SU-DHL-6 (cell line): ENCODE results near the gene CNTNAP5.

ENCODE experiments used
- H2AFZ ChIP-seq: fragments of 200-600 bp; sonication (generic); 2 replicates; pipeline ENCODE4 v1.6.1; 2014; ENCODE audit warnings: low read depth, mild to moderate bottlenecking, moderate library complexity, mixed read lengths, antibody characterized with exemption, low read length; ENCODE audit not compliant: severe bottlenecking
- H3F3A ChIP-seq: fragments of 200-600 bp; shearing (Covaris generic); 2 replicates; pipeline ENCODE4 v1.6.0; 2016; ENCODE audit warnings: antibody characterized with exemption, mild to moderate bottlenecking; ENCODE audit not compliant: insufficient read depth
- H3K27ac ChIP-seq: fragments of 200-600 bp; sonication (generic); 2 replicates; pipeline ENCODE4 v1.5.1; 2016; ENCODE audit warnings: low read depth, mild to moderate bottlenecking, low read length, moderate library complexity, mixed read lengths
- H3K27me3 ChIP-seq: fragments of 200-600 bp; sonication (generic), shearing (Covaris generic); 2 replicates; pipeline ENCODE4 v1.6.0; 2014; ENCODE audit warnings: mild to moderate bottlenecking, low read length
- H3K36me3 ChIP-seq: fragments of 200-600 bp; sonication (generic); 2 replicates; pipeline ENCODE4 v1.6.1; 2014; ENCODE audit warnings: mild to moderate bottlenecking, low read length, mixed read lengths
- H3K4me2 ChIP-seq: fragments of 300-600, 200-600 bp; shearing (Covaris generic), sonication (generic); 2 replicates; pipeline ENCODE4 v1.6.0; 2014; ENCODE audit warnings: low read length, low read depth, mild to moderate bottlenecking; ENCODE audit not compliant: poor library complexity, severe bottlenecking
- H3K4me3 ChIP-seq: fragments of 200-600 bp; sonication (generic); 2 replicates; pipeline ENCODE4 v1.5.1; 2014; ENCODE audit warnings: antibody characterized with exemption, low read length, mild to moderate bottlenecking, mixed read lengths; ENCODE audit not compliant: insufficient read depth, poor library complexity, severe bottlenecking
- H3K79me2 ChIP-seq: fragments of 200-600 bp; sonication (generic); 2 replicates; pipeline ENCODE4 v1.6.1; 2014; ENCODE audit warnings: mild to moderate bottlenecking, low read length, moderate library complexity; ENCODE audit not compliant: insufficient read depth
- H3K9ac ChIP-seq: fragments of 200-600 bp; sonication (generic); 2 replicates; pipeline ENCODE4 v1.7.0; 2014; ENCODE audit warnings: mild to moderate bottlenecking, low read length
- H3K9me2 ChIP-seq: fragments of 200-600 bp; sonication (generic); replicated peaks from 2 replicates; pipeline ENCODE4 v1.6.1; 2014; ENCODE audit warnings: low read length; ENCODE audit not compliant: insufficient read depth
- H3K9me3 ChIP-seq: fragments of 200-600 bp; sonication (generic); 2 replicates; pipeline ENCODE4 v1.6.1; 2014; ENCODE audit warnings: low read length, mixed read lengths; ENCODE audit not compliant: insufficient read depth
- H4K20me1 ChIP-seq: fragments of 200-600 bp; sonication (generic); 2 replicates; pipeline ENCODE4 v1.6.1; 2014; ENCODE audit warnings: low read depth, mild to moderate bottlenecking, antibody characterized with exemption, low read length, moderate library complexity, mixed read lengths
- CTCF ChIP-seq: fragments of 200-600 bp; sonication (generic); IDR thresholded peaks from one replicate; pipeline ENCODE4 v1.5.1; 2017; ENCODE audit warnings: antibody characterized with exemption, mild to moderate bottlenecking, low read length, moderate library complexity; ENCODE audit not compliant: insufficient read depth, poor library complexity, severe bottlenecking
- EZH2phosphoT487 ChIP-seq: fragments of 200-600 bp; sonication (generic), shearing (Covaris generic); conservative IDR thresholded peaks from 2 replicates; pipeline ENCODE4 v1.6.1; 2018; ENCODE audit warnings: mild to moderate bottlenecking, antibody characterized with exemption, low read length, moderate library complexity, mixed read lengths

The CNTNAP5 gene

GRCh38 chr2:124816007-124816406 lies 790.9 kb downstream of the CNTNAP5 start:
- Histone ChIP-seq H3F3A (no peaks in the 10 kb centered on the region), H3K27ac (no peak overlapping the region), H3K36me3 (no peaks in the 10 kb centered on the region), H2AFZ (no peak overlapping the region), H3K9me2 (no peaks in the 10 kb centered on the region; the same call in 1 of the 2 replicates), H3K9ac (no peak overlapping the region), H3K9me3 (no peaks in the 10 kb centered on the region), H4K20me1 (no peaks in the 10 kb centered on the region), H3K4me2 (no peak overlapping the region), H3K79me2 (no peaks in the 10 kb centered on the region), H3K27me3 (no peaks in the 10 kb centered on the region), H3K4me3 (no peak overlapping the region)
- TF ChIP-seq EZH2phosphoT487 (no peak), CTCF (no peak)

- H3K9me3 ChIP-seq: no peaks in the 10 kb centered on the region
Measured at GRCh38 chr2:124822516-124822915, 797.4 kb downstream of the CNTNAP5 start.

GRCh38 chr2:124824441-124824840 lies 799.4 kb downstream of the CNTNAP5 start:
- TF ChIP-seq EZH2phosphoT487 (no peak), CTCF (no peak)
- H3K36me3 ChIP-seq: no peaks in the 10 kb centered on the region
- H4K20me1 ChIP-seq: no peaks in the 10 kb centered on the region
- H3K9me3 ChIP-seq: no peaks in the 10 kb centered on the region
- no peak overlapping the region for H2AFZ ChIP-seq
- H3K9me2 ChIP-seq: no peaks in the 10 kb centered on the region
- no peak overlapping the region for H3K4me3 ChIP-seq
- no peaks in the 10 kb centered on the region for H3F3A ChIP-seq
- H3K27ac ChIP-seq: no peak overlapping the region
- no peaks in the 10 kb centered on the region for H3K27me3 ChIP-seq
- H3K9ac ChIP-seq: no peak overlapping the region
- H3K79me2 ChIP-seq: no peaks in the 10 kb centered on the region
- no peak overlapping the region for H3K4me2 ChIP-seq

More at GRCh38 chr2:124822516-124822915, 797.4 kb downstream of the CNTNAP5 start:
- no peak overlapping the region for H3K4me3 ChIP-seq
- no peaks in the 10 kb centered on the region for H3K36me3 ChIP-seq
- H3F3A ChIP-seq: no peaks in the 10 kb centered on the region
- no peak overlapping the region for H2AFZ ChIP-seq
- no peak overlapping the region for H3K27ac ChIP-seq
- H3K27me3 ChIP-seq: no peaks in the 10 kb centered on the region
- H3K4me2 ChIP-seq: no peak overlapping the region
- H3K9ac ChIP-seq: no peak overlapping the region
- no peaks in the 10 kb centered on the region for H3K9me2 ChIP-seq
- no peaks in the 10 kb centered on the region for H3K79me2 ChIP-seq
- H4K20me1 ChIP-seq: no peaks in the 10 kb centered on the region
- no peak for TF ChIP-seq CTCF
- TF ChIP-seq EZH2phosphoT487: no peak
